HUDEP-2 (cell line): ENCODE measurements around the gene SENP8.
"Not testable (repeated sequence)": the region's sequence is repeated elsewhere in the genome, so short reads cannot be mapped to it uniquely, and the experiment has no call there.

ENCODE experiments used
- DNase-seq, 76 experiments: peaks; one replicate each; lab custom pipeline; 2025; ENCODE audit not compliant: unreplicated experiment in 76 of 76; lab: John Stamatoyannopoulos, UW

The SENP8 gene

GRCh38 chr15:72154316-72154715 lies 36.1 kb downstream of the SENP8 start:
- DNase-seq = no peak

- DNase-seq = no peak
Measured at GRCh38 chr15:72155003-72155621, 36.9 kb downstream of the SENP8 start.

GRCh38 chr15:72155635-72156616 lies 37.7 kb downstream of the SENP8 start:
- peak in 67 of 76 experiments; percentile 3 to 81 (median 54) for DNase-seq

GRCh38 chr15:72156928-72157327 lies 38.7 kb downstream of the SENP8 start:
- no peak for DNase-seq

GRCh38 chr15:72160696-72161245 lies 42.6 kb downstream of the SENP8 start:
- DNase-seq = no peak

GRCh38 chr15:72161361-72162132 lies 43.3 kb downstream of the SENP8 start:
- no peak for DNase-seq

GRCh38 chr15:72162569-72162968 lies 44.4 kb downstream of the SENP8 start:
- DNase-seq = no peak

- no peak for DNase-seq
Measured at GRCh38 chr15:72163719-72164118, 45.5 kb downstream of the SENP8 start.

GRCh38 chr15:72166716-72167417 lies 48.7 kb downstream of the SENP8 start:
- DNase-seq = no peak

- no peak for DNase-seq
Measured at GRCh38 chr15:72167445-72167844, 49.2 kb downstream of the SENP8 start.

GRCh38 chr15:72168131-72168807 lies 50.1 kb downstream of the SENP8 start:
- no peak for DNase-seq

GRCh38 chr15:72168808-72169190 lies 50.6 kb downstream of the SENP8 start:
- no peak for DNase-seq

GRCh38 chr15:72169236-72169920 lies 51.2 kb downstream of the SENP8 start:
- no peak for DNase-seq

- DNase-seq = no peak
Measured at GRCh38 chr15:72169921-72170611, 51.9 kb downstream of the SENP8 start.

GRCh38 chr15:72170691-72171090 lies 52.5 kb downstream of the SENP8 start:
- no peak for DNase-seq

- not testable (repeated sequence) for DNase-seq
Measured at GRCh38 chr15:72171978-72172377, 53.8 kb downstream of the SENP8 start.

GRCh38 chr15:72172796-72173195 lies 54.6 kb downstream of the SENP8 start:
- no peak for DNase-seq

- DNase-seq = no peak
Measured at GRCh38 chr15:72173401-72173800, 55.2 kb downstream of the SENP8 start.
